ENCODE data around the gene ANKRD12.
A peak's percentile ranks its signal among the peaks of the same experiment; 100 is the strongest.

Gene ANKRD12

GRCh38 chr18:9104244-9104901 is 32.2 kb upstream of the ANKRD12 start:
- Histone ChIP-seq H3K4me3 (replicated peaks; ENCODE audit: low read depth, low read length) (peak overlapping the region; percentile 97), H3K27me3 (replicated peaks; ENCODE audit: control insufficient read depth, insufficient read depth, low read length) (no peaks in the 10 kb centered on the region), H3K36me3 (ENCODE audit: control insufficient read depth, insufficient read depth, low read length) (no peaks in the 10 kb centered on the region; the same call in 1 of the 2 replicates)
- no peak for DNase-seq (ENCODE audit: extremely low read depth, insufficient read length)
- no peak for TF ChIP-seq CTCF (IDR thresholded peaks at IDR 0.05; ENCODE audit: insufficient read depth, low read length, poor library complexity, severe bottlenecking)

- H3K27me3 ChIP-seq (replicated peaks; ENCODE audit: control insufficient read depth, insufficient read depth, low read length), result no peaks in the 10 kb centered on the region
- H3K36me3 ChIP-seq (ENCODE audit: control insufficient read depth, insufficient read depth, low read length), result no peaks in the 10 kb centered on the region; the same call in 1 of the 2 replicates
- H3K4me3 ChIP-seq (replicated peaks; ENCODE audit: low read depth, low read length), result peak overlapping the region; percentile 97
- TF ChIP-seq CTCF (IDR thresholded peaks at IDR 0.05; ENCODE audit: insufficient read depth, low read length, poor library complexity, severe bottlenecking), result no peak
- DNase-seq (ENCODE audit: extremely low read depth, insufficient read length), result no peak
Measured at GRCh38 chr18:9105420-9105819, 31.2 kb upstream of the ANKRD12 start.

- no peaks in the 10 kb centered on the region; the same call in 1 of the 2 replicates for H3K36me3 ChIP-seq (ENCODE audit: control insufficient read depth, insufficient read depth, low read length)
- no peaks in the 10 kb centered on the region for H3K27me3 ChIP-seq (replicated peaks; ENCODE audit: control insufficient read depth, insufficient read depth, low read length)
- H3K4me3 ChIP-seq (replicated peaks; ENCODE audit: low read depth, low read length), result peak overlapping the region; percentile 97
- DNase-seq (ENCODE audit: extremely low read depth, insufficient read length), result no peak
- no peak for TF ChIP-seq CTCF (IDR thresholded peaks at IDR 0.05; ENCODE audit: insufficient read depth, low read length, poor library complexity, severe bottlenecking)
Measured at GRCh38 chr18:9106094-9106493, 30.5 kb upstream of the ANKRD12 start.

GRCh38 chr18:9106800-9107584 is 29.6 kb upstream of the ANKRD12 start:
- TF ChIP-seq CTCF (IDR thresholded peaks at IDR 0.05; ENCODE audit: insufficient read depth, low read length, poor library complexity, severe bottlenecking), result no peak
- Histone ChIP-seq H3K36me3 (ENCODE audit: control insufficient read depth, insufficient read depth, low read length) (no peaks in the 10 kb centered on the region; the same call in 1 of the 2 replicates), H3K4me3 (replicated peaks; ENCODE audit: low read depth, low read length) (peak overlapping the region; percentile 30), H3K27me3 (replicated peaks; ENCODE audit: control insufficient read depth, insufficient read depth, low read length) (no peaks in the 10 kb centered on the region)
- no peak for DNase-seq (ENCODE audit: extremely low read depth, insufficient read length)

DNA sequence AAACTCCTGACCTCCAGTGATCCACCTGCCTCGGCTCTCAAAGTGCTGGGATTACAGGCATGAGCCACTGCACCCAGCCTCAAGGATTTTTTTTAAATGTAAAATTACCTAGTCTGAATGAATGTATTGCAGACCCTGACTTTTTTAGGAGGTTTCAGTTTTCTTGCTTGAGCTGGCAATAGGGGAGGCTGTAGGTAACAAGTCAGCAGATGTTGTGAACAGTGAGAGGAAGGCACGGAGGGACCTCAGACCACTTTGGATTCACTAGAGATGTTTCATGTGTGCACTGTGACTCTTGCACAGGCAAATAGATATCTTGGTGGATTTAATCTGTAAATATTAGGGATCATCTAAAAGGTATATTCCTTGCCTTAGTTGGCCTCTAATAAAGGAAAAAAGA is 27.7 kb upstream of the ANKRD12 start:
- Histone ChIP-seq H3K27me3 (replicated peaks; ENCODE audit: control insufficient read depth, insufficient read depth, low read length) (no peaks in the 10 kb centered on the region), H3K4me3 (replicated peaks; ENCODE audit: low read depth, low read length) (no peak overlapping the region), H3K36me3 (ENCODE audit: control insufficient read depth, insufficient read depth, low read length) (no peaks in the 10 kb centered on the region; the same call in 1 of the 2 replicates)
- TF ChIP-seq CTCF (IDR thresholded peaks at IDR 0.05; ENCODE audit: insufficient read depth, low read length, poor library complexity, severe bottlenecking), result no peak
- DNase-seq (ENCODE audit: extremely low read depth, insufficient read length), result no peak
